Chondrocyte (in vitro differentiated cells): ENCODE data around the gene ADAT1. TPM values are rescaled to one million over a fixed set of nuclear protein-coding genes. Genes with fewer than 3 reads are reported as not detected.

Experiments
- DNase-seq: peaks from one replicate; pipeline ENCODE4 v3.0.0; 2021; ENCODE audit warnings: mixed read lengths, low spot score
- H3K27ac Mint-ChIP-seq: one replicate; pipeline ENCODE4 v1.8.0; 2021; ENCODE audit warnings: mild to moderate bottlenecking, moderate library complexity, mixed read lengths; ENCODE audit not compliant: unreplicated experiment
- H3K27me3 Mint-ChIP-seq: 2 replicates; pipeline ENCODE4 v1.8.0; 2021; ENCODE audit warnings: low read depth, mixed read lengths
- H3K36me3 Mint-ChIP-seq: 2 replicates; pipeline ENCODE4 v1.8.0; 2021; ENCODE audit warnings: low read depth, mixed read lengths
- H3K4me1 Mint-ChIP-seq: 2 replicates; pipeline ENCODE4 v1.8.0; 2021; ENCODE audit warnings: low read depth, mild to moderate bottlenecking, mixed read lengths
- H3K4me3 Mint-ChIP-seq: one replicate; pipeline ENCODE4 v1.8.0; 2021; ENCODE audit warnings: mild to moderate bottlenecking, moderate library complexity, mixed read lengths; ENCODE audit not compliant: unreplicated experiment
- H3K9me3 Mint-ChIP-seq: 2 replicates; pipeline ENCODE4 v1.8.0; 2021; ENCODE audit warnings: low read depth, mixed read lengths
- CTCF ChIP-seq: fragments of 200-600 bp; sonication (generic); IDR thresholded peaks from 2 replicates; pipeline ENCODE4 v1.5.0; 2021; ENCODE audit warnings: antibody characterized with exemption, mild to moderate bottlenecking, moderate library complexity
- total RNA-seq: library from RNA; stranded (reverse); gene quantifications from 3 replicates; pipeline ENCODE4 v1.2.1, GENCODE V29; 2021

ADAT1 gene
- total RNA-seq, 1 donor from 2014 or later, result 49.3 TPM

GRCh38 chr16:75658175-75658574 lies 35.1 kb upstream of the ADAT1 start:
- Mint-ChIP-seq H3K4me3 (no peak overlapping the region), H3K27ac (no peak overlapping the region), H3K36me3 (peaks cover 30% of the 10 kb centered on the region), H3K9me3 (no peaks in the 10 kb centered on the region), H3K4me1 (peaks cover 13% of the 10 kb centered on the region), H3K27me3 (no peaks in the 10 kb centered on the region)
- no peak for TF ChIP-seq CTCF
- no peak for DNase-seq

GRCh38 chr16:75653922-75654321 lies 30.8 kb upstream of the ADAT1 start:
- TF ChIP-seq CTCF, result no peak
- Mint-ChIP-seq H3K9me3 (no peaks in the 10 kb centered on the region), H3K36me3 (peaks cover 31% of the 10 kb centered on the region), H3K27ac (peak overlapping the region; percentile 62), H3K4me1 (peaks cover 50% of the 10 kb centered on the region), H3K27me3 (no peaks in the 10 kb centered on the region), H3K4me3 (no peak overlapping the region)
- DNase-seq, result no peak

GRCh38 chr16:75648265-75649076 lies 25.4 kb upstream of the ADAT1 start:
- Mint-ChIP-seq H3K27ac (peak overlapping the region; percentile 96), H3K4me1 (peaks cover 62% of the 10 kb centered on the region), H3K27me3 (no peaks in the 10 kb centered on the region), H3K36me3 (peaks cover 3% of the 10 kb centered on the region), H3K9me3 (no peaks in the 10 kb centered on the region), H3K4me3 (peak overlapping the region; percentile 98)
- peak; percentile 12 for TF ChIP-seq CTCF
- DNase-seq, result peak; percentile 92

GRCh38 chr16:75647492-75648264 lies 24.6 kb upstream of the ADAT1 start, which contains the start of the genes KARS1 and TERF2IP:
KARS1 (minus strand) TSS chr16:75647665; CDS start chr16:75647639, 26 bp downstream.
TERF2IP (plus strand) TSS chr16:75647773; CDS start chr16:75647883, 110 bp downstream.
- peaks cover 54% of the 10 kb centered on the region for H3K4me1 Mint-ChIP-seq
- H3K36me3 Mint-ChIP-seq, result peaks cover 3% of the 10 kb centered on the region
- peak within 1 kb of the TSS; percentile 97 for H3K27ac Mint-ChIP-seq
- DNase-seq, result peak; percentile 97
- TF ChIP-seq CTCF, result no peak
- H3K9me3 Mint-ChIP-seq, result no peaks in the 10 kb centered on the region
- H3K27me3 Mint-ChIP-seq, result no peaks in the 10 kb centered on the region
- peak within 1 kb of the TSS; percentile 98 for H3K4me3 Mint-ChIP-seq

- no peak for DNase-seq
- H3K27me3 Mint-ChIP-seq, result no peaks in the 10 kb centered on the region
- H3K4me1 Mint-ChIP-seq, result peaks cover 50% of the 10 kb centered on the region
- H3K27ac Mint-ChIP-seq, result peak overlapping the region; percentile 97
- TF ChIP-seq CTCF, result no peak
- no peaks in the 10 kb centered on the region for H3K9me3 Mint-ChIP-seq
- peak overlapping the region; percentile 98 for H3K4me3 Mint-ChIP-seq
- H3K36me3 Mint-ChIP-seq, result peaks cover 3% of the 10 kb centered on the region
These were observed 24.0 kb upstream of the ADAT1 start for GRCh38 chr16:75647112-75647491.
